Stomach (tissue), 9 donors: ENCODE results near the gene RPL38. TPM values are rescaled to one million over a fixed set of nuclear protein-coding genes. Genes with fewer than 3 reads are reported as not detected.

Experiments used
- DNase-seq, 2 donors: peaks; one replicate each; pipeline versions ENCODE4 v3.0.0 to v3.0.0-alpha.2; 2013 to 2019
- H3K27ac ChIP-seq, 5 donors: fragments of 200-600 bp in 4 of 5; sonication (generic) in 4 of 5; one replicate each; pipeline ENCODE4 v1.5.1; 2013 to 2019; ENCODE audit warnings: mild to moderate bottlenecking in 1 of 5, moderate library complexity in 1 of 5
- H3K27me3 ChIP-seq, 3 donors: fragments of 200-600 bp; sonication (generic); one replicate each; pipeline ENCODE4 v1.5.1; 2017 to 2019; ENCODE audit warnings: mixed run types in 1 of 3
- H3K36me3 ChIP-seq, 4 donors: fragments of 200-600 bp; sonication (generic); 1 replicate in 3 of 4; 2 replicates in 1 of 4; pipeline ENCODE4 v1.5.1; 2016 to 2019
- H3K4me1 ChIP-seq, 4 donors: fragments of 200-600 bp; sonication (generic); one replicate each; pipeline ENCODE4 v1.5.1; 2016 to 2019
- H3K4me3 ChIP-seq, 4 donors: fragments of 200-600 bp; sonication (generic) in 3 of 4; one replicate each; pipeline ENCODE4 v1.5.1; 2016 to 2019; ENCODE audit warnings: mild to moderate bottlenecking in 1 of 4
- H3K9me3 ChIP-seq, 4 donors: fragments of 200-600 bp; sonication (generic); one replicate each; pipeline ENCODE4 v1.5.1; 2016 to 2019
- CTCF ChIP-seq, 7 experiments: fragments of 450-650 bp in 4 of 7; fragments of 200-600 bp in 3 of 7; sonication (generic) in 3 of 7; IDR thresholded peaks; one replicate each; pipeline ENCODE4 v1.5.1; 2016 to 2019; ENCODE audit warnings: antibody characterized with exemption in 7 of 7, control low read depth in 2 of 7, mild to moderate bottlenecking in 1 of 7
- EP300 ChIP-seq: sonication (generic); formaldehyde crosslinking; IDR thresholded peaks from one replicate; pipeline ENCODE4 v1.6.1; 2017; ENCODE audit warnings: antibody characterized with exemption
- POLR2A ChIP-seq, 4 donors: fragments of 450-650 bp; IDR thresholded peaks; one replicate each; pipeline ENCODE4 v1.6.1; 2016; ENCODE audit warnings: antibody characterized with exemption in 4 of 4, control low read depth in 2 of 4, mild to moderate bottlenecking in 1 of 4, moderate library complexity in 1 of 4
- POLR2AphosphoS5 ChIP-seq, 3 donors: sonication (generic); formaldehyde crosslinking; IDR thresholded peaks; one replicate each; pipeline ENCODE4 v1.6.1; 2016; ENCODE audit warnings: antibody characterized with exemption in 3 of 3
- WGBS, 5 donors: extraction: QIAGEN DNeasy Blood & Tissue Kit in 3 of 5; methylation state at CpG; one replicate each; pipeline versions ENCODE4 v1.1.5 to v1.1.7; 2013 to 2018; 5-methylcytosine and 5-hydroxymethylcytosine counted together
- intact Hi-C: fragments of 100-400 bp; cut with DNase I; formaldehyde crosslinking; loops from one replicate; pipeline ENCODE4 v1.15.1; 2023; ENCODE audit warnings: low total_unique reads
- polyA plus RNA-seq, 3 donors: library from polyadenylated mRNA; stranded (reverse); fragments of 200-250 nt; gene quantifications; one replicate each; pipeline ENCODE4 v1.2.3, GENCODE V29; 2013
- total RNA-seq, 5 donors: library from RNA; depleted of rRNA; stranded (reverse); fragments of >200 nt; gene quantifications; one replicate each; pipeline versions ENCODE4 v1.1.0 to v1.2.3, GENCODE V29; 2014 to 2016
- donor health status: healthy with polysubstance abuse.
- donor health status: Bipolar disorder and iron deficiency.
- donor health status: healthy.

Gene RPL38
- total and polyA plus RNA-seq, 8 donors, result 37.7 to 1,839 (median 979) TPM

- 38 to 53% (median 49%) methylated on average over 20 to 21 of the region's 21 CpGs for WGBS, 5 donors
- H3K36me3 ChIP-seq, result peaks cover 0 to 17% (median 3%) of the 10 kb centered on the region in 4 donors
- peaks cover 0 to 18% (median 10%) of the 10 kb centered on the region in 4 donors for H3K4me1 ChIP-seq
Measured at GRCh38 chr17:74245145-74245831, 41.8 kb downstream of the RPL38 start.

DNA sequence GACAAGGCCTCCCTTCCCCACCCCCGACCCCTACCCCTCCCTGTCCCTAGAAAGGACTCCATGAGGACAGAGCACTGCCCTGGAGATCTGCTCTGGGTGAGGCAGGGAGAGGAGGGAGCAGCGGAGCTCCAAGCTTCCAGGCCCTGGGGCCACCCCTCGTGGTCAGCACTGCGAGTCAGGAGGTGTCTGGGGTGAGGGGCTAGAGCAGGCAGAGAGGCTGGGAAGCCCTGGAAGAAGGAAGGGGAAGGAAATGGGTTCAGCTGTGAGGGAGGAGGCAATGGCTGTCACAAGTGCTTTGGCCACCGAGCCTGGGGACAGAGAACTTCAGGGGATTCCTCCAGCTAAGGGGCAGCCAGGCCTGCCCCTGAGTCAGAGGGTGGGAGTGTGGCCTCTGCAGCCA, 42.4 kb downstream of the RPL38 start:
- DNase-seq, result no peak

More at GRCh38 chr17:74245145-74245831, 41.8 kb downstream of the RPL38 start:
- H3K27ac ChIP-seq, result no peak overlapping the region
- H3K4me3 ChIP-seq, result no peak overlapping the region
- TF ChIP-seq EP300 (no peak), POLR2AphosphoS5 (IDR thresholded peaks at IDR 0.05) (no peak), POLR2A (IDR thresholded peaks at IDR 0.05) (no peak), CTCF (IDR thresholded peaks at IDR 0.05) (no peak)
- H3K9me3 ChIP-seq, result no peaks in the 10 kb centered on the region
- intact Hi-C loops, result no loop called here
- DNase-seq, result peak in 1 of 2 donors; percentile 70
- no peaks in the 10 kb centered on the region for H3K27me3 ChIP-seq

GRCh38 chr17:74249590-74250270, 46.3 kb downstream of the RPL38 start:
- TF ChIP-seq EP300 (no peak), CTCF (IDR thresholded peaks at IDR 0.05) (no peak), POLR2A (IDR thresholded peaks at IDR 0.05) (no peak), POLR2AphosphoS5 (IDR thresholded peaks at IDR 0.05) (no peak)
- Histone ChIP-seq H3K9me3 (no peaks in the 10 kb centered on the region), H3K27me3 (no peaks in the 10 kb centered on the region), H3K27ac (no peak overlapping the region), H3K4me1 (peaks cover 0 to 11% (median 7%) of the 10 kb centered on the region in 4 donors), H3K36me3 (peaks cover 0 to 39% (median 21%) of the 10 kb centered on the region in 4 donors), H3K4me3 (no peak overlapping the region)
- WGBS, 5 donors, result 63 to 77% (median 69%) methylated on average over 15 to 17 of the region's 17 CpGs
- intact Hi-C loops, result no loop called here
- DNase-seq, result peak in 1 of 2 donors; percentile 73

More for the DNA sequence above, 42.4 kb downstream of the RPL38 start:
- Histone ChIP-seq H3K9me3 (no peaks in the 10 kb centered on the region), H3K4me1 (peaks cover 0 to 18% (median 10%) of the 10 kb centered on the region in 4 donors), H3K27ac (no peak overlapping the region), H3K4me3 (no peak overlapping the region), H3K36me3 (peaks cover 0 to 17% (median 3%) of the 10 kb centered on the region in 4 donors), H3K27me3 (no peaks in the 10 kb centered on the region)
- TF ChIP-seq EP300, result no peak
- TF ChIP-seq CTCF (IDR thresholded peaks at IDR 0.05), result no peak
- no peak for TF ChIP-seq POLR2AphosphoS5 (IDR thresholded peaks at IDR 0.05)
- no peak for TF ChIP-seq POLR2A (IDR thresholded peaks at IDR 0.05)
- intact Hi-C loops, result no loop called here
- WGBS, 5 donors, result 60 to 75% (median 62%) methylated on average over 5 of the region's 5 CpGs

DNA sequence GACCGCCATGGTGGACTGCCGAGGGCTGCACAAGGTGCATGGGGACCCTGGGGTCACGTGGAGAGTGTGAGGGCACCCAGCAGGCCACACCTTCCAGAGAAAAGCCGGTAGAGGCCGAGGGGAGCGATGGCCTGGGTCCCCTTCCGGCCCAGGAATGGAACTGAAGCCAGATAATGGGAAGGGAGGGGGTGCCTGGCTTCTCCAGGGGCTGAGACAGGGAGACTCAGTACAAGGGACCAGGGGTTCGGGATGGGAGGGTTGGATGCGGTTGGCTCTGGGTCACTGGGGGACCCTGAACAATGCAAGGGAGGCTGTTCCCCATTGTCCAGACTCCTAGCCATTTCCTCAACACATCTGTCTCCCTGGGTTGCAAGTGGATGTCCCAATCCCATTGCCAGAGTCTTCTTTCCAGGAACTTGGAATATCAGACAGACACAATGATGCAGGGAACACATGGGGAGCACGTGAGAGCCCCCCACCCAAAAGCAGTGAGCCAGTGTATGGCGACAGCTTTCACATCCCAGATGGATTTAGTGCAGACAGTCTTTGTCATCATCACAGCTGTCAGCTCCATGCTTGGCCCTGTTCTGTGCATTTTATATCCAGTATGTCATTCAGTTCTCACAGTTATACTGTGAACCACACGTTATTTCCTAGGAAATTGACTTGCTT, 47.0 kb downstream of the RPL38 start:
- intact Hi-C loops, result no loop called here
- DNase-seq, result no peak

More for the DNA sequence above, 47.0 kb downstream of the RPL38 start:
- Histone ChIP-seq H3K4me3 (no peak overlapping the region), H3K4me1 (peaks cover 0 to 4% (median under 1%) of the 10 kb centered on the region in 4 donors), H3K36me3 (peaks cover 0 to 41% (median 22%) of the 10 kb centered on the region in 4 donors), H3K9me3 (no peaks in the 10 kb centered on the region), H3K27ac (no peak overlapping the region), H3K27me3 (no peaks in the 10 kb centered on the region)
- 42 to 77% (median 65%) methylated on average over 12 of the region's 12 CpGs for WGBS, 5 donors
- TF ChIP-seq CTCF (IDR thresholded peaks at IDR 0.05) (no peak), POLR2AphosphoS5 (IDR thresholded peaks at IDR 0.05) (no peak), POLR2A (IDR thresholded peaks at IDR 0.05) (no peak), EP300 (no peak)
